NCI-H510A (cell line): ENCODE data around the gene GPC3.
A peak's percentile ranks its signal among the peaks of the same experiment; 100 is the strongest.

Experiments
- DNase-seq: peaks from one replicate; lab custom pipeline; 2025; lab: John Stamatoyannopoulos, UW

The GPC3 gene

DNA sequence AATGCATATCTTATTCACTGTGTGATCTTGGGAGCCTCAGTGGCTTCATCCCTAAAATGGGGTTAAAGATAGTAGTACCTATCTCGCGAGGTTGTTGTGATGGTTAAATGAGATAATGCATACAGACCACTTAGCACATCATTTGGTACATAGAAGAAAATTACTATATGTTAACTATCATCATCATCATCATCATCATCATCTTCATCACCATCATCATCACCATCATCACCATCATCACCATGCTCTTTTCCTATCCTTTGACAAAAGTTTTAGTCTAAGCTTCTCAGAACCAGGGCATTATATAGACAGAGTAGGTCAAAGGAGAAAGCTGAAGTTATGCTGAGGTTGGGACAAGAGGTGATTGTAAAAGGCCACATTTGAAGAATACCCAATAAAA lies 145.0 kb downstream of the GPC3 start:
- no peak for DNase-seq

DNA sequence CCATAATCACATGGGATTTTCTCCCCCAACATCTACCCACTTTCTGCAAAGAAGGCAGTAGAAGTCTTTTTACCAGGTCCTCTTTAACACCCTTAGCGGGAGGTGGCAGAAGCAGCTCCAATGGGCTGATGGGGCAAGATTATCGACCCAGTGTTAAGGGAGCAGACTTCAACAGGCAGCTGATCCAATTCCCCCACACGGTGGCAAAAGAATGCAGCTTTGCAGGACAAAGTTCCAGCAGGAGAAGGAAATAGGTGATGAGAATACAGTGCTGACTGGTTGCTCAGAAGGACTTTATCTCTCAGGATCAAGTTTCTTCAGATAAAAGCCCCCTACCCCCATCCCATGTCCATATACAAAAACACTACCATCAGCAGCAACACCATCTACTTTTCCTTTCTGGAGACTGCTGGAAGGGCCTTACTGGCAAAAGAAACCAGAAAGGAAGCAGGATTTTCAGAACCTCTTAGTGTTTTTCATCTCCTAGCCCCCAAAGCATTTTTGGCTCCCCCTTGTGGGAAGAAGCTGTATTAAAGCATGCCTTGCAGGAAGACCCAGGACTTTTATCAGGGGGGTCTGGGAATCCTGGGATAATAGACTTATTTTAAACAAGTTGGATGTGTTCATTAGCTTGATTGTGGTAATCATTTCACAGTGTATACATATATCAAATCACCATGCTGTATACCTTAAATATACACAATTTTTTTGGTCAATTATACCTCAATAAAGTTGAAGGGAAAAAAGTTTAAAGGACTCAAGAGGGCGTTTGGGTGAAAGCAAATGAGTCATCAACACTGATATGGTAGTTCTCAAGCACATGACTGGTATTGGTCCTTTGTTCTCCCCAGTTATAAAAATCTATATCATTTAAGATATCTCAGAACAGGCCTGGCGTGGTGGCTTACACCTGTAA lies 146.4 kb downstream of the GPC3 start:
- DNase-seq: no peak

DNA sequence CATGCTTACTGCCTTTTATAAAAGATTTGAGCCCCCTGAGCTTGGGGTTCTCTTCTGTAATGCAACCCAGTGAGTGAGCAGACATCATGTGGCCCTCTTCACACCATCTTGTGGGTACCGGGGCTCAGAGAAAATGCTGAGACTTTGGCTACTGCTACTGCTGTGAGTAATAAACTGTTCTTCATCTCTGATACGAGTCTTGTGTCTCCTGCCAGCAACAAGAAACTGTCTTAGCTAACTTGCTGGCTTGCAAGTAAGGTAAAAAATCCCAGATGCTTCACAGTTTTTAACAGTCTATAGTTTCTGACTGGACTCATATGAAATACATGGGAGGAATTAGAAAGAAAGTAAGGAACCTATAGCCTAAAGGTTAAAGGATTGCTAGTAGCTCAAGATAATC lies 148.3 kb downstream of the GPC3 start:
- no peak for DNase-seq

DNA sequence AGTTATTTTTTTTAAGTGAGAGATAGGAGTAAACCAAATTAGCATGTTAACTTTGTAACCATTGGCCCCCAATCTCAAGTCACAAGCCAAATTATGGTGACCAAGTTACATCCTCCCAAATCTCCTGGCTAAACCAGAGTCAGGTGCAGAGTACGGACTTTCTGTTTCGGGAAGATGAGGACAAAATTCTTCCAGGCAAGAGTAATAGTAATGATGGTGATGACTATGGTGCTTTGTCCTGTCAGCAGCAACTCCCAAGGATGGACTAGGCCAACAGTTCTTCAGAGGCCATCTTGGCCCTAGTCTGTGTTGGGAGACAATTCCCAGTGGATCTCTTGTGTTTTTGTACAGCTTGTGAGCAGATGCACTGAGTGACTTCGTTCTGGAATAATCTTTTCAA lies 148.8 kb downstream of the GPC3 start:
- no peak for DNase-seq

DNA sequence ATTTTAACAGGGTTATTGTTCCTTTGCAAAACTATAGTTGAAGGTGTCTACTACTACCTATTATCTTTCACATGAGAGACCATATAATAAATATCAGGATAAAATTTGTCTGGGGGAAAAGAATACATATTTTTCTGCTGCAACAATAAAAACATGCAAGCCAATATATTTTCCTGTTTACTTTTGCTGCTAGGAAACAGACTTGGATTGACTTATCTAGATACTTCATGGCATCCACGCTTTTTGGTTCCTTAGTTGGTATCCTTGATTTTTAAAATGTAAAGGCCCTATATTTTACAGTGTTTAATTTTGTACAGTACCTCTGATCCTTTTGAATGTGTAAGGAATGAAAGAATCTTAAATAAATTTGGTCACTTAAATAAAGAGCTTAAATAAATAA lies 150.6 kb downstream of the GPC3 start:
- DNase-seq: no peak

DNA sequence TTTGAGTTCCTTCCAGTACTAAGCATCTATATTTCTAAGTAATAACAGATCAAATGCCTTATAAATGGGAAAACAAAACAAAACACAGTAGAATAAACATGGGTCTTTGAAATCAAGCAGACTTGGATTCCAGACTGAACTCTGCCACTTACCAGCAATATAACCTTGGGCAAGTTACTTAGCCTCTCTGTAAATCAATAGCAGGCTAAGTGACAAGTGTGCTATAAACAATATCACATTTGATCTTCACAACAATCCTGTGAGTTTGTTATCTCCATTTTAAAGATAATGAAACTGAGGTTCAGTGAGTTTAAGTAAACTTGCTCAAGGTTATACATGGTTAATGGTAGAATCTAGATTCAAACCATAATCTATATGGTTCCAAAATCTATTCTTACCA lies 165.8 kb downstream of the GPC3 start:
- no peak for DNase-seq

DNA sequence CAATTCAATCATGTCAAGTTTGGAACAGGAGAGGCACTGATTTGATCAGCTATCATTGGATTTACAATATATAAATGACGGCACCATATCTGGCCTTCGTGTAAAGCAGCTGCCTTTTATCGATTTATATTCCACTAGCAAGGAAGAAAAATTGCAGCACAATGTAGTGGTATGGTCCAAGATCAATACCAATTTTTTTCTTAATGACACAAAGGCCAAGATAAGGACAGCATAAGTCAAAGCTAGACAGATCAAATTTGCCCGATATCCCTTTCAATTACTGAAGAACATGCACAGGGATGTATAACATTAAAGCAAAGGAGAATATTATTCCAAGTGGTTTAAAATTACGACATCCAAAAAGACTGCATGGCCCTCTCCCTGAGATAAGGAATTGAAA lies 167.4 kb downstream of the GPC3 start:
- no peak for DNase-seq

DNA sequence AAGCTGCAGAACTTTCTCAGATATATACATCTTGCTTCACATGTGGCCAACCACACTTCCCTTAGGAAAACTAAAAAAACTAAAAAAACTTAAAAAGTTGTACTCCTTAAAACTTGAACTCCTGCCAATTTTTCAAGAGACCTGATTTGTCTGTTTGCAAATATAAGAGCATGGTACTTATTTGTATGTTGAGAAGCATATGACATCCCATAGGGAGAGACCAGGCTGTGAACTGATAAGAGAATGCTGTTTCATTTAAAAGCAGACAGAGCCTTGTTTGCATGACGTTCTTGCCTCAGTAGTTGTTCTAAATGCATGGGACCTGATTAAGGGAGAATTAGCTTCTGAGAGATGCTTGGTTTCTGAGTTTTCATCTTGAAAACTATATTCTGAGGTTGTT lies 169.9 kb downstream of the GPC3 start:
- no peak for DNase-seq

DNA sequence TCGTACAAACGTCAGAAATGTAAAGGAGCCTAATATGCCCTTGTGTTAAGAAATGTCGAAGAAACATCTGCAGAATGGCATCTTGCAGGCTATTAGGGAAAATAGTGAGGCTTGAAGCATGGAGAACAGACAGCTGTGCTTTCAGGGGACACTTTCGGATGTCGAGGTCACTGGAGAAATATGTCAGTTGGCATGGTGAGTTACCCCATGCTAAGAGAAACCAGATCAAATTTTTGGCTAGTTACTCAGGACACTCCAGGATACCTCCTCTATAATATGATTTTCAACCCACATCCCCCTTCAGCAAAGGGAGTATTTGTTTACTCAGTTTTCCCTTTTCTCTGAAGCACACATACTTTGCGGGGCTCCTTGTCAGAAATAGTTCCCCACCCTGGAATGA lies 171.4 kb downstream of the GPC3 start:
- DNase-seq: no peak

DNA sequence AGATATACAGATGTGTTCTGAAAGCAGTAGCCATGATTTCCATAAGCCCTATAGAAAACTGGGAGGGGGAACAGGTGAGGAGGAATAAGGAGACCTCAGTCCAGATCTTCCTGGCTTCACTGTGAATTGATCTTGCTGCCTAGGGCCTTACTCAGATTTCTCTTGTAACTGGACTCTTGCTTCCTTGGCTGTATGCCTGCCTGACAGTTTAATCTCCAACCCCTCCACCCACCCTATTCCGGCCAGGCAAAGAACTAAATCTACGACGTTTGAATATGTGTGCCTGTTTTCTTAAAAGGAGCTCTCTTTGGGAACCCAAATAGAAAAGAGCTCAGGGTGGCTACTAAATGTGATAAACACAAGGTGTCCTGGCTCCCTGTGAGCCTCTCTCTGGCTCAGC lies 173.0 kb downstream of the GPC3 start:
- DNase-seq: no peak

DNA sequence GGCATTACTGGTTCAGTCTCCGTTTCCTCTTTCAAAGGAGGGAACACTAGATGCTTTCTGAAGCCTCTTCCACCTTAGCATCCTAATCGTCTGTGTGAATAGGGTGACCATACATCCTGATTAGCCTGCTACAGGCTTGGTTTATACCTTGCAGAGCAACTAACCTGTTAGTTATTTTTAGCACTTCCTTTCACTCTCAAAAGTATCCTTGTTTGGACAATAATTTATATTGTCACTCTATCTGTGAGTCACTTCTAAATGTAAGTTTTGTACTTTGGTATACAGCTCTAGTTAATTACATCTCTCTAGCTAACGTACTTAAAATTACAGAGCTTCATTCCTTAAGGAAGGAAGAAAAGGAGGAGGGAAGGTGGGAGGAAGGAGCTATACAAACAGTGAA lies 174.5 kb downstream of the GPC3 start:
- DNase-seq: no peak

DNA sequence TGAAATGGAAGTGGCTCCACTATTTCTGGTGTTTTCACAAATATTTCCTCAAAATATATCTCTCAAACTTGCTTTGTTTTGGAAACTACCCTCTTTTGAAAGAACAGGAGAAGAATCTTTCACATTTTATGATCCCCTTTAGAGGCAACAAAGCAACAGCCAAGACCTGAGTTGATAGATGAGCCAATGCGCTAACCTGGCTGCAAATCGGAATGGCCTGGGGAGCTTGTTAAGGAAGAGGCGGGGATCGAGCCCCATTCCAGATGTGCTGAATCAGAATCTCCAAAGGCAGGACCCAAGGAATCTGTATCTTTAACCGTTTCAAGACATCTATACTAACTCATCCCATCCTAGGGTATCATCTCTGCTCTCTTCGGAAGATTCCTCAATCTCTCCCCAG lies 181.3 kb downstream of the GPC3 start:
- no peak for DNase-seq

DNA sequence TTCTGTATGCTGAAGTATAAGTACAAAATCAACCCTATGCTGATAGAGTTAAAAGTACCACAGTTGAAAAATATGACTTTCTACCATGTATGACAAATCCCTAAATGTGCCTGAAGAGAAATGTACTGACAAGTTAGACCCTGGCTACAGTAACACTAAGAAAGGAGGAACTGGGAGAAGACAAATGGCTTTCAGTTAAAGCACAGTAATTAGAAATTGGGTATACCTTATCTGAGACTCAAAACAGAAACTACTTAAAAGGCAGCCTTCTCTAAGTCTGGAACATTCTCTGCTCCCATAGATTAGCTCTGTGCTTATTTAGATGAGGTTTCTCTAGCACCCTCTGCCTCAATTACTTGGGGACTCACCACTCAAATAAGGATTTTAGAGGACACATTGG lies 189.1 kb downstream of the GPC3 start:
- DNase-seq: no peak

DNA sequence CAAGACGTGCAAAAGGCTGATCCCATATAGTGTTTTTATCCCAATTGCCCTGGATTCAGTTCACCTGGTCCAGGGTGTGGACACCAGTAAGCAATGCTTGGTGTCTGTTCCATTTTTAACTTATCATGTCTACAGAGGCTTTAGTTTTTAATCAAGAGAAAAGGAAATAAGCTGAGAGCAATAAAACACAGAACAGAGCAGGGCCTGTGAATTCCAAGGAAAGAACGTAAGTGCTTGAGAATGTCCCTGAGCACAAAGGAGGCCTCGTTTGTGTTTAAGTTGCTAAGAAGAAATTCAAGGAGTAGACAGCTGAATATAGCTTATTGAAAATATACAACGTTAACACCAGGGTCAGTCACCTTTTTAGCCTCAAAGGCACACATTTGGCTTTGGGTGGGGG lies 191.3 kb downstream of the GPC3 start:
- DNase-seq: no peak

DNA sequence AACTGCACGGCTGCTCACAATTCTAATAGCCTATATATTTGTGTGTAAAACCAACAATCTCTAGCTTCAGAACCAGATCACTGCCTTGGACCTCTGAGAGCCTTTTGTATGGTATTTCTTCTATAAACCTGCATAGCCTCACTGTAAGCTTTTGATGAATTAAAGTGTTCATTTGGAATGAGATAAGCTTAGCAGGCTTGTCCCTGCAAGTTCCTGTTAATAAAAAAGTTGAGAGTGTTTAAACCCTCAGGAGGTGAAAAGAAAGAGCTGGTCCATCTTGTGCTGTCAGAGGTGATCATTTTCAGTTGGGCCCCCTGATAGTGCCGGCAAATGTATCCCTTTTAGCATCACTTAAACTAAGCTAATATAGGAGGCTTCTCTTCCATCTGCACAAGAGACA lies 191.8 kb downstream of the GPC3 start:
- DNase-seq: no peak

DNA sequence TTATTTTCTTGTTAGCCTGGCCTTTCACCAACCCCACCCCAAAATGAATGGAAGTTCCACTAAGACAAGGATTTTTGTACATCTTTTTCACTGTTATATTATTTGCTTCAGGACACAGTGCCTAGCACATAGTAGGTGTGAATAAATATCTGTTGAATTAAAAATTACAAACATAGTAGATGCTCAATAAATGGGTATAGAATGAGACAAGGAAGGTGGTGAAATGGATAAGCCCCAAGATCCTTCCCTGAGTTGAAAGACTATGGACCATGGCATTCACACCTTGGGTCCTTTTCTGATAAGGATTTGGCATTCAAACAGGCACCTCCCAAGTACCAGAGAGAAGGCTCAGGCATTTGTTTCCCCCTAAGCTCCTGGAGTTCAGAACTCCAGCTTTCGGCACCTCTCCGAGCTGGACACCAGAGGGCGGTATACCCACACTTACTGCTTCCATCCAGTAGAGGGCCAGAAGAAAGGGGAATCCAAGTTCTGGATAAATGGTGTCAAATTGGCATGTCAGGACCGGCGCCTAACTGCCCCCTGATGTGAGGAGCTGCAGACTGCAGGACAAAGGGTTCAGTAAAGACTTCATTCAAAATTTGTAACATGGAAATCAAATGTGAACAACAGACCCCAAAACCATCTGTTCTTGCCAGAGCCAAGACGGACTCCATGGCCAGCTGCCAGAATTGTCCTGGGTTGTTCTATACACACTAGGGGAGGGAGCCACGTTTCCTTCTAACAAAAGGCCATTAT lies 193.0 kb downstream of the GPC3 start:
- peak; percentile 37 for DNase-seq

DNA sequence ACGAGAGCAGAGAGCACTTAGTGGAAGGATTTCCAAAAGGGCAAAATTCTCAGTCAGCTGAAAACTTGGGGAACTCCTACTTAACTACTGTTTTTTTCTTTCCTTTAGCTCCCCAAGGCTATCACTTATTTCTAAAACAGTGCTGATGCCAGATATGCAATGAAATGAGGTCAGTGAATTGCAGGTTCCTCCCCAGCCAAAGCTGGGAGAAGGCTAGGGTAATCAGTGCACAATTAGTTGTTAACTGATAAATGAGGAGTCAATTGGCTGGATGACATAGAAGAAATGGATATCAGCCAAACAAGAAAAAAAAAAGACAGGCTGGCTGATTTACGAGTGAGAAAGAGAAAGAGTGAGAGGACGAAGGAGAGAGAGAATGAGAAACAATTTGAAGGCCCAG lies 195.6 kb downstream of the GPC3 start:
- DNase-seq: no peak

DNA sequence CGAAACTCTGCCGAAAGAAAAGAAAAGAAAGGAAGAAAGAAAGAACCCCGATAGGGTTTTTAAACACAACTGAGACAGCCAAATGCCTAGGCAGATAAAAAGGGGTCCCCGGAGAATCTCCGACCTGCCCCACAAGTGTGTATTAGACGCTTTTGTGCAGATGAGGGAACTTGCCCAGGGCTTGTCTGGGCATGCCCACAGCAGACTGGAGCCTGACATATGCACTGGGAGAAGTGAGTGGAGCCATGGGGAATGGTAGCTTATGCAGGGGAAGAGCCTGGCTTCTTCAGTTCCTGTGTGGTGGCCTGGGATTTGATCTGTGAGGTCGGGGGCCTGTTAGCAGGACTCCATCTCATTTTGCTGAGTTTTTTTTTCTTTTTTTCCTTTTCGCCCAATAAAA lies 199.0 kb downstream of the GPC3 start:
- DNase-seq: no peak

DNA sequence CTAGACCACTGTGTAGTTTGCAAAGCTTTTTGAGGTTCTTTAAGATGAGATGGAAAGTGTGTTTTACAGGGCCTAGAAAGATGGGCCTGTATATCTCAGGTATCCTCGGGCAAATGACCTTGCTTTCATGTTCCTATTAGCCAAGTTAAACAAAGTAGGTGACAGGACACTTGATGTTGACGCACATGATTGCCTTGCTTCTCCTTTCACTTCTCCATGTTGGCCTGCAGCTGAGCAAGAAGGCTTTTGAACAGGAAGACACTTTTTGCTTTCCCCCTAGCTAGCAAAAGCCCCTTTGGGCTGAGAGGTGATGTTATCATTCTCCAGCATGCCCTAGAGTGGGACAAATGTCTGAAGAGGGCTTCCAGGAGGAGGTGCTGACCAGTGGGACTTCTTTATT lies 202.1 kb downstream of the GPC3 start:
- no peak for DNase-seq

DNA sequence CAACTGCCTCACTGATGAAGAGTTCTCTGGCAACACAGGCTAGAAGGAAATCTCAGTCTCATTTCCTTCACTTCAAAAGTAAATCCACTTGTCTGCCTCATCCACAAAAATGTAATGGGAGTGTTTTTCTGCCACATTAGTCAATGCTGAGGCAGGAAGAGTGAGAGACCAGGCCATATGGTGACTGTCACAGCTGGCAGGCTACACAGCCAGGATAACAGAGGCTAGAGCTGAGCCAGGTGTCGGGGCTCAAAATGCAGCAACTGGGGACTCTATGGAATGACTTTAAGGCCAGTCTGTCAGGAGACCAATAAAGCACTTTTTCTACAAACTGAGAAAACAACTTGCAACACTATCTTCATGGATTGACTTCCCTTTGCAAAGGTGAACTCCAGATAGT lies 204.2 kb downstream of the GPC3 start:
- no peak for DNase-seq

DNA sequence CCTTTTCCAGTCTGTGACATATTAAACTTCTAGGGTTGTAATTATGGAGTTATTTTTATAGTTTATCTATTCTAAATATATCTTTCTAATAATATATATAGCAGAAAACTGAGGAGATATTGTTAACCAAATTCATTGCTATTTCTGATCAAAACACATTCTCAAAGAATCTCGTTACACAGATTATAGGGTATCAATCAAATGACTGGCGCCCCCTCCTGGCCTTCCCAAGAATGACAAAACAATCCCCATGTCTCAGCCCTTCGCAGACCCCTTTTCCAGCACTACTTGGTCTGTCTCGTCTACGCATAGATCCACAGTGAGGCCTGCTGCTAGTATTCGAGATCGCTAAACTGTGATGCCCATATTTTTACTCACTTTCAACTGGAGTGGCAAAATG lies 209.3 kb downstream of the GPC3 start:
- DNase-seq: no peak

DNA sequence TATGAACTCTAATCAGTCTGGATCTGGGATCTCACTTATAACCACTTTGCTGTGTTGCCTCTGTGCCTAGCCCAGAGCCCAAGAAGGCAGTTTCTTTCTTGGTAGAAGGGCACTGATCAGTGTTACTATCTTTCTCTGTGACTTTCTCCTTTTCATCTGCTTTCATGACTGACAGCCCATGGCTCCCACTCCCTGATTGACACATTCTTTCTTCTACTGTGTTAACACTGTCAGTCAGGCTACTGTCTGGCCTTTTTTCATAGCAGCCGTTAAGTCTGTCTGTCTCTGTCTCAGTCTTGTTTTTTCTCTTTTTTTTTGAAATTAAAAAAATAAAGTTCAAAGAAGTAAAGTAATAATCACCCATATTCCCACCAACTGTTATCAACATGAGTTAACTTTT lies 210.6 kb downstream of the GPC3 start:
- DNase-seq: no peak

DNA sequence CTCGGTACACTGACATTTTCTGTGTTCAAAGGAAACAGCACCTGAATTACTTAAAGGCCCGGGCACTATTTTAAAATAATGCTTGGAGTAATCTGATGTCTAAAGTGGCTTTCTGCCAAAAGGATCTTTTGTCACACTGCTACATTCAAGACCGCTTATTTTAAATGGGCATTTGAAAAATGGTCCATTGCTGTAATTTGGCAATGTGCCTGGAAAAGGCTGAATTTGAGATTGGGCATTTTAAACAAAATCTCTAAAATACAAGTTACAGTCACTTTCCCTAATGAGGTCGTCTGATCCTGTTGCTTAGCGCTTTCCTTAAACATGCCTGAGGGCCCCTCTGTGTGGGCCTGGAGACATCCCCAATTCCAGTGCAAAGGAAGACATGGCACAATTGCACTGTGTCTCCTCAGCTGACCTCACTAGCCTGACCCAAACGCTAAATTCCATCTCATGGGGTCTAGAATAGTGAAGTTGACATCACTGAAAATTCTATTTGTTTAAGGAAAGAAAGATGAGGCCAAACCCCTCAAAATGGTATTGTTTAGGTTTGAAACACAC lies 214.2 kb downstream of the GPC3 start:
- DNase-seq: no peak
